ENCODE results near the gene CD38.

DNA sequence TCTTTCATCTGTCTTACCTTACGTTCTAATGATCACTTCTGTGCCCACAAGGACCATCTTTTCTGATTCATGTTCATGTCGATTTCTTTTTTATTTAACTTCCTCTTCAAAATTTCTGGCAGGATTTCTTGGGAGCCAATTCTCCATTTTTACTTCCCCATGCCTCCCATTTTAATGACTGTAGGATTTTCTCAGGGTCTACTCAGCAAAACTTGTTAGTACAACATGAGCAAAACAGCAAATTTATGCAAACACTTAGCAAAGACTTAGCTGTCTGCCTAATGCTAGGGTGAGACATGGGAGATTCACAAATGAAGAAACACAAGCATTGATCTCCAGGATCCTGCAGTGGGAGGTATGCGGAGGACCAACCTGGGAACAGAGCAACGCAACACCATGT lies 5.5 kb downstream of the CD38 start:
- TF ChIP-seq, protein P1, sequence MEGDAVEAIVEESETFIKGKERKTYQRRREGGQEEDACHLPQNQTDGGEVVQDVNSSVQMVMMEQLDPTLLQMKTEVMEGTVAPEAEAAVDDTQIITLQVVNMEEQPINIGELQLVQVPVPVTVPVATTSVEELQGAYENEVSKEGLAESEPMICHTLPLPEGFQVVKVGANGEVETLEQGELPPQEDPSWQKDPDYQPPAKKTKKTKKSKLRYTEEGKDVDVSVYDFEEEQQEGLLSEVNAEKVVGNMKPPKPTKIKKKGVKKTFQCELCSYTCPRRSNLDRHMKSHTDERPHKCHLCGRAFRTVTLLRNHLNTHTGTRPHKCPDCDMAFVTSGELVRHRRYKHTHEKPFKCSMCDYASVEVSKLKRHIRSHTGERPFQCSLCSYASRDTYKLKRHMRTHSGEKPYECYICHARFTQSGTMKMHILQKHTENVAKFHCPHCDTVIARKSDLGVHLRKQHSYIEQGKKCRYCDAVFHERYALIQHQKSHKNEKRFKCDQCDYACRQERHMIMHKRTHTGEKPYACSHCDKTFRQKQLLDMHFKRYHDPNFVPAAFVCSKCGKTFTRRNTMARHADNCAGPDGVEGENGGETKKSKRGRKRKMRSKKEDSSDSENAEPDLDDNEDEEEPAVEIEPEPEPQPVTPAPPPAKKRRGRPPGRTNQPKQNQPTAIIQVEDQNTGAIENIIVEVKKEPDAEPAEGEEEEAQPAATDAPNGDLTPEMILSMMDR (IDR thresholded peaks at IDR 0.05): no peak
- no peak for TF ChIP-seq POLR2A (IDR thresholded peaks at IDR 0.05)
